GM21723 (cell line): ENCODE measurements around the gene PRAMEF5.
"Not testable (repeated sequence)": the region's sequence is repeated elsewhere in the genome, so short reads cannot be mapped to it uniquely, and the experiment has no call there.

Experiments
- ATAC-seq: cut with Tn5 transposase; IDR thresholded peaks from one replicate; pipeline ENCODE4 v1.9.1; 2021; ENCODE audit warnings: mild to moderate bottlenecking, moderate library complexity; ENCODE audit not compliant: unreplicated experiment

Gene PRAMEF5

GRCh38 chr1:13253898-13254297 is at the start of gene PRAMEF5:
TSS of gene PRAMEF5 (plus strand) at chr1:13254198. CDS start at chr1:13259269, 5,071 bp downstream.
- ATAC-seq: not testable (repeated sequence)

- not testable (repeated sequence) for ATAC-seq
Measured at GRCh38 chr1:13208712-13209111, 45.3 kb upstream of the PRAMEF5 start.

GRCh38 chr1:13216619-13217018 is 37.4 kb upstream of the PRAMEF5 start:
- ATAC-seq: not testable (repeated sequence)

- ATAC-seq: not testable (repeated sequence)
Measured at GRCh38 chr1:13219203-13219602, 34.8 kb upstream of the PRAMEF5 start.

DNA sequence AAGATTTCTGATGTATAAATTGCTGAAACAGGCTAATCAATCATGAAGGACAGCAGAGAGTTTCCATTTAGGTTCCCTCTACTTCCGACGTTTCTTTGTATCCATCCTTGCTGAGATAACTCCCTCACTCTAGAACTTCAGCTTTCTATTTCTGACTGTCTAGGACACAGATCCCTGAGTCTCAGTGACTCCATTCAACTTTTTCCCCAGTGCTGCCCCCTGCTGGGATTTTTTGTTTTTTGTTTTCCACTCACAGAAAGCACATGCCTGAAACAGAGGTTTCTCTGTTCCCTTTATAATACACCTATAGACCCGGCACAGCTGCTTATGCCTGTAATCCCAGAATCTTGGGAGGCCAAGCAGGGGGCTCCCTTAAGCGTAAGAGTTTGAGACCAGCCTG is 31.2 kb upstream of the PRAMEF5 start:
- ATAC-seq: not testable (repeated sequence)

DNA sequence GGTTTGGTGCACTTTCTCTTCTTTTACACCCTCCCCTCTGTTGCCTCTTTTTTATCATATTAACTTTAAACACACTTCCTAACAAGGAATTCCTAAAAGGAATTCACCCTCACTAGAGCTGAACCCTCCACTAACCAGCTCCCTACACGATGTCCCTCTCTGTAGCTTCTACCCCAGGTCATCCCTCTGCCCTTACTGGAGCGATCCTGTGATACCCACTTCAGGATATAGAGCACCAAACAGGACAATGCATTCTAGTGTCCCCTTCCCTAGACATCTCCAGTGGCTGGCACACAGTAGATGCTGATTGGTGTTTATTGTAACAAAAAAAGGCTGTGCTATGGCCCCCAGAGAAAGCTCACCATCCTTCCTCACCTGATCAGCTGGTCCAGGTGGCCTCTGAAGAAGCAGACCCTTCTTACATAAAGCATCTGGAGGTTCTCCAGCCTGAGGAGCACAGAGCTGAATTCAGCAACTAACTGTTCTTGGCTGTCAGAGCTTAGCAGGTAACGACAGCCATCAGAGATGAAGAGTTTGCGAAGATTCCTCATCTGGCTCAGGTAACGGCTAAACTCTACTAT is 29.4 kb upstream of the PRAMEF5 start:
- ATAC-seq: no peak

DNA sequence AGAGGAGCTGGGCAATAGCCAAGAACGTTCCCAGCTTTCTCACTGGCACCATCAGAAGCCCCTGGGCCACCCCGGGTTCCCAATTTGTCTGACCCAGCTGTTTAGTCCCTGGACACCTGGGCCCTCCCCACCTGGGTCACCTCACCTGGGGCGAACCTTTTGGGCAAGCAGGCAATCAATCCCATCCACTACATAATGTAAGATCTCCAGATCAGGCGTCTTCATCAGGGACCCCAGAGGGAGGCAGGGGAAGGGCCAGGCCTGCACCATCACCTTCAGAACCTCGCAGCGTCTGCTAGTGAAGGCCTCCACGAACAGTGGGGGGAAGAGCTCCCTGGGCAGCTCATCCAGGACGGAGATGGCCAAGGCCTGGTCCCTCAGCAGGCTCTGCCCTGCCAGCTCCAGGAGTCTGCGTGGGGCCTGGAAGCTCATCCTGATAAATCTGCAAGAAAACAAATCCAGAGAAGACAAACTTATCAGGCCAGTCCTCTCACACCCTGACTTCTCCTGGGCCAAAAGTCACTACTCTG is 28.3 kb upstream of the PRAMEF5 start, which contains the start of gene PRAMEF18:
Gene PRAMEF18 (minus strand): TSS at position 480 of the 530 bp plus-strand sequence. CDS start 48 bp downstream, at position 432.
- ATAC-seq: not testable (repeated sequence)

GRCh38 chr1:13227271-13228055 is 26.5 kb upstream of the PRAMEF5 start:
- not testable (repeated sequence) for ATAC-seq

- no peak for ATAC-seq
Measured at GRCh38 chr1:13228343-13228781, 25.6 kb upstream of the PRAMEF5 start.

DNA sequence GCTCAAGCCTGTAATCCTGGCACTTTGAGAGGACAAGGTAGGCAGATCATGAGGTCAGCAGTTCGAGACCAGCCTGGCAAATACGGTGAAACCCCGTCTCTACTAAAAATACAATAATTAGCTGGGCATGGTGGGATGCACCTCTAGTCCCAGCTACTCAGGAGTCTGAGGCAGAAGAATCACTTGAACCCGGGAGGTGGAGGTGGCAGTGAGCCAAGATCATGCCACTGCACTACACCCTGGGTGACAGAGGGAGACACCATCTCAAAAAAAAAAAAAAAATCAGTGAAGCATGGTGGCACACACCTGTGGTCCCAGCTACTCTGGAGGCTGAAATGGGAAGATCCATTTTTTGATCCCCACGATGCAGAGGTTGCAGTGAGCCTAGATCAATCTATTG is 23.9 kb upstream of the PRAMEF5 start:
- not testable (repeated sequence) for ATAC-seq

DNA sequence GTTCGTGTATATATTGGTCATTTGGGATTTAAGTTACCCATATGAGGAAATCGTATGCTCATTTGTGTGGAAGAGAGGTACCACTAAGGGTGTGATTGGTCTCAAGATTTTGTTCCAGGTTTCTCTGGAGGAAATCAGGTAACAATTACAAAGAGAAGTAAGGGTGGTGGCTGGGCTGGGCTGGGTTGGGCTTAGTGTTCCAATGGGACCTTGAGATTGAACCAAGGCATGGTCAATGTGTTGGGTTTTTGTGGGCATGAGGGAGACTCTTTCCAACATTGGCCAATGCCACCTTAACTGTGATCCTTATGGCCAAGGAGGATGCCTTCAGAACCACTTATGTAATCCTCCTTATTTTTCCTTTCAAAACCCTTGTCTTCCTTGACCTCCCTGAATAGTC is 23.4 kb upstream of the PRAMEF5 start:
- ATAC-seq: not testable (repeated sequence)

GRCh38 chr1:13231061-13231750 is 22.8 kb upstream of the PRAMEF5 start:
- ATAC-seq: not testable (repeated sequence)

- not testable (repeated sequence) for ATAC-seq
Measured at GRCh38 chr1:13232056-13232455, 21.9 kb upstream of the PRAMEF5 start.

DNA sequence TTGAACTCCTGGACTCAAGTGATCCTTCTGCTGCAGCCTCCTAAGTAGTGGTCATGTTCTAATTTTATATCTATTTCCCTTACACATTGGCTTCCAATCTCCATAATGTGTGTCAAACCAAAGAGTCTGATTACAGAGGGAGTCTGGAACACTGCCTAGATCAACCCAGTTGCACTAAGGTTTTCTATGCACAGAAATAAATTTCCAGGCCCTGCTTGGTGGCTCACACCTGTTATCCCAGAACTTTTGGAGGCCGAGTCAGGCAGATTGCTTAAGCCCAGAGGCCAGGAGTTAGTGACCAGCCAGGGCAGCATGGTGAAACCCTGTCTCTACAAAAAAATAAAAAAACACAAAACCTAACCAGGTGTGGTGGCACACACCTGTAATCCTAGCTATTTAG is 19.9 kb upstream of the PRAMEF5 start:
- not testable (repeated sequence) for ATAC-seq

DNA sequence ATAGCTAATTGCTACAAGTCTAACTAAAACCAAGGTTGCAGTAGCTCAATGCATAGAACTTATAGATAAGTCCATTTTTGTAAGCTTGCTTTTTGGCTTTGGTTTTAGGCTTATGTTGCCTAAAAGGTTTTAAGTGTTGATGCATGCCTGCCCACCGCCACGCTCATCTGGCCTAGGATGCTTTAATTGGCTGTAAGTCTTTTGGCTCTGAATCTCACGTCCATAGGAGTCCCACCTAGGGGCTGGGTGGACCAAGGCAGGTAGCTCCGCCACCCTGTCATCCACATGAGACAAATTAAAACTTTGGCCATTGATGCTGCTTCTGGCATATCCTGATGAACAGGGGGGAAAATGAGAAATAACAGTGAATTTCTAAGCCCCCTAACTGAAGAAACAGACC is 16.4 kb upstream of the PRAMEF5 start:
- not testable (repeated sequence) for ATAC-seq

- not testable (repeated sequence) for ATAC-seq
Measured at GRCh38 chr1:13239633-13240032, 14.4 kb upstream of the PRAMEF5 start.

- not testable (repeated sequence) for ATAC-seq
Measured at GRCh38 chr1:13243536-13244263, 10.3 kb upstream of the PRAMEF5 start.

DNA sequence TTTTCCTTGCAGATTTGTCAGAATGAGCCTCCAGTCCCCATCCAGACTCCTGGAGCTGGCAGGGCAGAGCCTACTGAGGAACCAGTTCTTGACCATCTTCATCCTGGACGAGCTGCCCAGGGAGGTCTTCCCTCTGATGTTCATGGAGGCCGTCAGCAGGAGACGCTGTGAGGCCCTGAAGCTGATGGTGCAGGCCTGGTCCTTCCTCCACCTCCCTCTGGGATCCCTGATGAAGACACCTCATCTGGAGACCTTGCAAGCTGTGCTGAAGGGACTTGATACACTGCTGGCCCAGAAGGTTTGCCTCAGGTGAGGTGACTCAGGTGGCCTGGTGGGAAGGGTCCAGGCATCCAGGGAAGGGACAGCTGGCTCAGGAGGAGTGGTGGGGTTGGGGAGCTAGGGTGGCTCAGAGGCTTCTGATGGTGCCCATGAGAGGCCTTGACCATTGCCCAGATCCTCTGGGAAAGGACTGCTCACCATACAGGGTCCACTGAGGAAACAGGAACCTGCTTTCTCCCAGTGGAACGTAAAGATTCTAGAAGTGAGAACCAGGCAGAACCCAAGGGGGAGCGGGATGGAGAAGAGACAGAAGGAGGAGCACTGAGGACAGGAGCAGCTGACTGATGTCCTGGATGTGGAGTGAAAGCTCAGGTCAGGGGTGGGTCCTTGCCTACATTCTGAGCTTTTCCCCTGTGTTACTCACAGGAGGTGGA is 8.0 kb upstream of the PRAMEF5 start:
- not testable (repeated sequence) for ATAC-seq

- ATAC-seq: not testable (repeated sequence)
Measured at GRCh38 chr1:13246554-13246871, 7.5 kb upstream of the PRAMEF5 start.

GRCh38 chr1:13247122-13247521 is 6.9 kb upstream of the PRAMEF5 start:
- not testable (repeated sequence) for ATAC-seq
